CD4-positive, alpha-beta T cell treated with Interleukin-2 at 100 ng/mL for 4 hours (primary cell): Measurements from ENCODE around the gene OR5M11.
"Not testable (repeated sequence)": the region's sequence is repeated elsewhere in the genome, so short reads cannot be mapped to it uniquely, and the experiment has no call there.

Experiments used
- DNase-seq: peaks from one replicate; pipeline ENCODE4 v3.0.0-alpha.2; 2020; ENCODE audit warnings: low spot score

The OR5M11 gene

GRCh38 chr11:56543157-56543556 lies at the start of gene OR5M11:
TSS of gene OR5M11 (minus strand) at chr11:56543257. CDS start at chr11:56543257, 0 bp downstream.
- no peak for DNase-seq

DNA sequence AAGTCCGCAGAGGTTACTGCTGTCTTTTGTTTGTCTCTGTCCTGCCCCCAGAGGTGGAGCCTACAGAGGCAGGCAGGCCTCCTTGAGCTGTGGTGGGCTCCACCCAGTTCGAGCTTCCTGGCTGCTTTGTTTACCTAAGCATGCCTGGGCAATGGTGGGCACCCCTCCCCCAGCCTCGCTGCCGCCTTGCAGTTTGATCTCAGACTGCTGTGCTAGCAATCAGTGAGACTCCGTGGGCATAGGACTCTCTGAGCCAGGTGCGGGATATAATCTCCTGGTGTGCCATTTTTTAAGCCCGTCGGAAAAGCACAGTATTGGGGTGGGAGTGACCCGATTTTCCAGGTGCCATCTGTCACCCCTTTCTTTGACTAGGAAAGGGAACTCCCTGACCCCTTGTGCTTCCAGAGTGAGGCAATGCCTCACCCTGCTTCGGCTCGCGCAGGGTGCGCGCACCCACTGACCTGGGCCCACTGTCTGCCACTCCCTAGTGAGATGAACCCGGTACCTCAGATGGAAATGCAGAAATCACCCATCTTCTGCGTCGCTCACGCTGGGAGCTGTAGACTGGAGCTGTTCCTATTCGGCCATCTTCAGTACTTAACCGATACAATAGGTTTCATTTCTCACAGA lies 49.1 kb upstream of the OR5M11 start:
- DNase-seq = not testable (repeated sequence)

- DNase-seq = no peak
Measured at GRCh38 chr11:56577621-56578020, 34.6 kb upstream of the OR5M11 start, which contains the start of gene OR5M10. TSS of gene OR5M10 (minus strand) at chr11:56577721. CDS start at chr11:56577721, 0 bp downstream.

DNA sequence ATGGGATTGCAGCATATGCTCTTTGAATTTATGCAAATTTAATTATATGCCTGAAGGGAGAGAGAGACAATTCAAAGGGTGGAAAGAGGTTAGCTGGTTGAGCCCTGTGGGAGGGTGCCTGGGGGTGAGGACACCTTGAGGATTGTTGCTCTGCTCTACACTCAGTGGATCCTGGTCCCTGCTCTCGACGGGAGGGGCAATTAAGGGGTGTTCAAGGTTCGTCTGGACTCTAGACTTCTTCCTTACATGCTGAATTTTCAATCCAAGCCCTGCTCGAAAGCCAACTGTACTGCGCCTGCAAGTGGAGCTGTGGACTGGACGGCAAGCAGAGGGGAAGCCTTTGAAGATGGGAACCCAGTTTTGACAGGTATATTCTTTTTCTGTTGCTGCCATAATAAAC lies 15.5 kb upstream of the OR5M11 start:
- DNase-seq = no peak

DNA sequence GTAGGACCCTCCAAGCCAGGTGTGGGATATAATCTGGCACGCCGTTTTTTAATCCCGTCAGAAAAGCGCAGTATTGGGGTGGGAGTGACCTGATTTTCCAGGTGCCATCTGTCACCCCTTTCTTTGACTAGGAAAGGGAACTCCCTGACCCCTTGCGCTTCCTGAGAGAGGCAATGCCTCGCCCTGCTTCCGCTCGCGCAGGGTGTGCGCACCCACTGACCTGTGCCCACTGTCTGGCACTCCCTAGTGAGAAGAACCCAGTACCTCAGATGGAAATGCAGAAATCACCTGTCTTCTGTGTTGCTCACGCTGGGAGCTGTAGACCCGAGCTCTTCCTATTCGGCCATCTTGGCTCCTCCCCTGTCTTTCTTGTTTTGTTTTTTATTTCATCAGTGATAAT lies 11.6 kb upstream of the OR5M11 start:
- not testable (repeated sequence) for DNase-seq

GRCh38 chr11:56545531-56545930 lies 2.5 kb upstream of the OR5M11 start:
- no peak for DNase-seq

GRCh38 chr11:56543739-56544138 lies 682 bp upstream of the OR5M11 start:
- DNase-seq = no peak

- DNase-seq = no peak
Measured at GRCh38 chr11:56533054-56533740, 9.9 kb downstream of the OR5M11 start.

DNA sequence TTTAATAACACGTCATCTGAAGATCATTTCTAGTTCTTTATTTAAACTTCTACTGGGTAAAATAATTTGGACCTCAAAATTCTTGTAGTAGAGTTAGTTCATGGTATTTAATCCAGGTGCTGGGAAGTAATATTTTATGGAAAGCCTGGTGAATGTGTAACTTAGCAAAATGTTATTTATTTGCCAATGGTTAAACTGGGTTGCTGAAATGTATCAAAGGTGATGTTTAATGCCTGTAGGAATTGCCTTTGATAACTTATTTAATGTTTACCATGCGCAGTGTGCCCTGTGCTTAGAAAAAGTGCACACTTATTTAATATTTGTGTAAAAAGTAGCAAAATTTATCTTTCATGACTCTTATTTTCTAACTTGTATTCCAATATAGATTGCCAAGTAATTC lies 11.2 kb downstream of the OR5M11 start:
- no peak for DNase-seq

- DNase-seq = no peak
Measured at GRCh38 chr11:56522008-56522407, 21.0 kb downstream of the OR5M11 start.

- no peak for DNase-seq
Measured at GRCh38 chr11:56513280-56513679, 29.8 kb downstream of the OR5M11 start.

DNA sequence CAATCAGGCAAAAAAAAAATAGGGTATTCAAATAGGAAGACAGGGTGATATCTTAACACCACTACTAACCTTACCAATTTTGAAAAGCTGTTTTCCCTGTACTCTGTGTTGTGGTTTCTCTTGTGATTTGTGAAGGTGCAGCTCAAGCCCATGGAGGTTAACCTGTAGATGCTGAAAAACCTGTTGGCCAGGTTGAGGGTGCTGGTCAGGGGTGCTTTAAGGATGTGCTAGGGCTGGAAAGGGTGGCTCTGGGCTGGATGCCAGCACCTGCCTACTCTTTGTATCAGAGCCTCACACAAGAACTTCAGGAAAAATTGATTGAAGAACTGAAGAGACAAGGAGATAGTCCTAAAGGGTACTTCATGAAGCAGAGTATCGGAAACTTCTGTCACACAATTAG lies 33.6 kb downstream of the OR5M11 start:
- DNase-seq = no peak

- no peak for DNase-seq
Measured at GRCh38 chr11:56497010-56497409, 46.0 kb downstream of the OR5M11 start.

GRCh38 chr11:56495117-56495516 lies 47.9 kb downstream of the OR5M11 start:
- no peak for DNase-seq
